ENCODE measurements around the gene NTRK1. TPM values are rescaled to one million over a fixed set of nuclear protein-coding genes. Genes with fewer than 3 reads are reported as not detected.

NTRK1 gene
- total and polyA plus RNA-seq, 2 of the 13 experiments (the other 11 are each of a cell fraction or from before 2014, with no cell fraction given): not detected

DNA sequence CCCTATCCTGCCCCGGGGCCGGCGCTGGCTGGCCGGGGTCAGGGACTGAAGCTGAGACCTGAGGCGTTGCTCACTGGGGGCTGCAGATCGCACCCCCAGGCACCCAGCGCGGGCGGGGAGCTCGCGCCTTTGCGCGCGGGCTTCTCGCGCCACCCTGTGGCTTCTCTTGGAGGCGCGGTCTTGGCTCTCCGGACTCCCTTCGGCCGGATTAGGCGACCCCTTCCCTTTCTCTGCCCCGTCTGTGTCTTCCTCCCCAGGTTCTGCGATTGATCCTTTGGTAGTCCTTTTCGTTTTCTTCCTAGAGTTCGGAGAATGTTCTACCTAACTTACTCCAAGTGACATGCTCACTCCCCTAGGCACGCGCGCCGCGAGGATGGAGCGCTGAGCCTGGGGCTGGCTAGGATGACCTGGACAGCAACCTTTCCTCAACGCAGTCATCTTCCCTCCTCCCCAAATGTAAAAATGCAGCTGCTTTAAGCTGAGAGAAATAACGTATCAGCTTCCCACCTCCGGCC is 495 bp upstream of the NTRK1 start (continued):
- TF ChIP-seq EZH2 (conservative IDR thresholded peaks at IDR 0.05; ENCODE audit: low read depth, low read length) (0 out of 2 replicates have a peak, but pooled peaks have one; percentile 30), ZNF143 (CRISPR knock-in tag; IDR thresholded peaks at IDR 0.05) (no peak), STAG1 (CRISPR knock-in tag; IDR thresholded peaks at IDR 0.05) (peak; percentile 81), KAT7 (CRISPR knock-in tag; IDR thresholded peaks at IDR 0.05; ENCODE audit: borderline replicate concordance) (no peak), ZSCAN12 (CRISPR knock-in tag; IDR thresholded peaks at IDR 0.05) (no peak), FOXC1 (CRISPR knock-in tag; IDR thresholded peaks at IDR 0.05; ENCODE audit: borderline replicate concordance) (0 out of 2 replicates have a peak, but pooled peaks have one; percentile 20), HOXA5 (CRISPR knock-in tag; IDR thresholded peaks at IDR 0.05) (no peak)
- TF ChIP-seq, protein P1, sequence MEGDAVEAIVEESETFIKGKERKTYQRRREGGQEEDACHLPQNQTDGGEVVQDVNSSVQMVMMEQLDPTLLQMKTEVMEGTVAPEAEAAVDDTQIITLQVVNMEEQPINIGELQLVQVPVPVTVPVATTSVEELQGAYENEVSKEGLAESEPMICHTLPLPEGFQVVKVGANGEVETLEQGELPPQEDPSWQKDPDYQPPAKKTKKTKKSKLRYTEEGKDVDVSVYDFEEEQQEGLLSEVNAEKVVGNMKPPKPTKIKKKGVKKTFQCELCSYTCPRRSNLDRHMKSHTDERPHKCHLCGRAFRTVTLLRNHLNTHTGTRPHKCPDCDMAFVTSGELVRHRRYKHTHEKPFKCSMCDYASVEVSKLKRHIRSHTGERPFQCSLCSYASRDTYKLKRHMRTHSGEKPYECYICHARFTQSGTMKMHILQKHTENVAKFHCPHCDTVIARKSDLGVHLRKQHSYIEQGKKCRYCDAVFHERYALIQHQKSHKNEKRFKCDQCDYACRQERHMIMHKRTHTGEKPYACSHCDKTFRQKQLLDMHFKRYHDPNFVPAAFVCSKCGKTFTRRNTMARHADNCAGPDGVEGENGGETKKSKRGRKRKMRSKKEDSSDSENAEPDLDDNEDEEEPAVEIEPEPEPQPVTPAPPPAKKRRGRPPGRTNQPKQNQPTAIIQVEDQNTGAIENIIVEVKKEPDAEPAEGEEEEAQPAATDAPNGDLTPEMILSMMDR (CRISPR knock-in tag; IDR thresholded peaks at IDR 0.05): peak; percentile 84
- TF ChIP-seq, protein P2, sequence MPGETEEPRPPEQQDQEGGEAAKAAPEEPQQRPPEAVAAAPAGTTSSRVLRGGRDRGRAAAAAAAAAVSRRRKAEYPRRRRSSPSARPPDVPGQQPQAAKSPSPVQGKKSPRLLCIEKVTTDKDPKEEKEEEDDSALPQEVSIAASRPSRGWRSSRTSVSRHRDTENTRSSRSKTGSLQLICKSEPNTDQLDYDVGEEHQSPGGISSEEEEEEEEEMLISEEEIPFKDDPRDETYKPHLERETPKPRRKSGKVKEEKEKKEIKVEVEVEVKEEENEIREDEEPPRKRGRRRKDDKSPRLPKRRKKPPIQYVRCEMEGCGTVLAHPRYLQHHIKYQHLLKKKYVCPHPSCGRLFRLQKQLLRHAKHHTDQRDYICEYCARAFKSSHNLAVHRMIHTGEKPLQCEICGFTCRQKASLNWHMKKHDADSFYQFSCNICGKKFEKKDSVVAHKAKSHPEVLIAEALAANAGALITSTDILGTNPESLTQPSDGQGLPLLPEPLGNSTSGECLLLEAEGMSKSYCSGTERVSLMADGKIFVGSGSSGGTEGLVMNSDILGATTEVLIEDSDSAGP (CRISPR knock-in tag; IDR thresholded peaks at IDR 0.05; ENCODE audit: borderline replicate concordance): peak; percentile 51; the same call in 1 of the 2 replicates
- TF ChIP-seq, protein P3, sequence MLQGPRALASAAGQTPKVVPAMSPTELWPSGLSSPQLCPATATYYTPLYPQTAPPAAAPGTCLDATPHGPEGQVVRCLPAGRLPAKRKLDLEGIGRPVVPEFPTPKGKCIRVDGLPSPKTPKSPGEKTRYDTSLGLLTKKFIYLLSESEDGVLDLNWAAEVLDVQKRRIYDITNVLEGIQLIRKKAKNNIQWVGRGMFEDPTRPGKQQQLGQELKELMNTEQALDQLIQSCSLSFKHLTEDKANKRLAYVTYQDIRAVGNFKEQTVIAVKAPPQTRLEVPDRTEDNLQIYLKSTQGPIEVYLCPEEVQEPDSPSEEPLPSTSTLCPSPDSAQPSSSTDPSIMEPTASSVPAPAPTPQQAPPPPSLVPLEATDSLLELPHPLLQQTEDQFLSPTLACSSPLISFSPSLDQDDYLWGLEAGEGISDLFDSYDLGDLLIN (CRISPR knock-in tag; IDR thresholded peaks at IDR 0.05; ENCODE audit: borderline replicate concordance): no peak
- TF ChIP-seq, protein P4, sequence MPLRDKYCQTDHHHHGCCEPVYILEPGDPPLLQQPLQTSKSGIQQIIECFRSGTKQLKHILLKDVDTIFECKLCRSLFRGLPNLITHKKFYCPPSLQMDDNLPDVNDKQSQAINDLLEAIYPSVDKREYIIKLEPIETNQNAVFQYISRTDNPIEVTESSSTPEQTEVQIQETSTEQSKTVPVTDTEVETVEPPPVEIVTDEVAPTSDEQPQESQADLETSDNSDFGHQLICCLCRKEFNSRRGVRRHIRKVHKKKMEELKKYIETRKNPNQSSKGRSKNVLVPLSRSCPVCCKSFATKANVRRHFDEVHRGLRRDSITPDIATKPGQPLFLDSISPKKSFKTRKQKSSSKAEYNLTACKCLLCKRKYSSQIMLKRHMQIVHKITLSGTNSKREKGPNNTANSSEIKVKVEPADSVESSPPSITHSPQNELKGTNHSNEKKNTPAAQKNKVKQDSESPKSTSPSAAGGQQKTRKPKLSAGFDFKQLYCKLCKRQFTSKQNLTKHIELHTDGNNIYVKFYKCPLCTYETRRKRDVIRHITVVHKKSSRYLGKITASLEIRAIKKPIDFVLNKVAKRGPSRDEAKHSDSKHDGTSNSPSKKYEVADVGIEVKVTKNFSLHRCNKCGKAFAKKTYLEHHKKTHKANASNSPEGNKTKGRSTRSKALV (CRISPR knock-in tag; IDR thresholded peaks at IDR 0.05): peak; percentile 18; the same call in 1 of the 2 replicates

All from HepG2 (cell line).